IPS-20b (cell line): ENCODE results near the gene PAX8.

Experiments used
- H3K27ac ChIP-seq: one replicate; pipeline ENCODE4 v1.5.1; 2013; ENCODE audit warnings: low read length
- H3K27me3 ChIP-seq: 2 replicates; pipeline ENCODE4 v1.6.1; 2013; ENCODE audit warnings: mild to moderate bottlenecking, low read length, inconsistent platforms; ENCODE audit not compliant: insufficient read depth
- H3K36me3 ChIP-seq: 2 replicates; pipeline ENCODE4 v1.6.1; 2013; ENCODE audit warnings: low read depth, mild to moderate bottlenecking, inconsistent platforms, low read length, moderate library complexity; ENCODE audit not compliant: insufficient read depth
- H3K4me1 ChIP-seq: 2 replicates; pipeline ENCODE4 v1.6.1; 2013; ENCODE audit warnings: mild to moderate bottlenecking, control low read depth, inconsistent platforms, low read length, moderate library complexity; ENCODE audit not compliant: insufficient read depth
- H3K4me3 ChIP-seq: 2 replicates; pipeline ENCODE4 v1.5.1; 2013; ENCODE audit warnings: mild to moderate bottlenecking, low read length, inconsistent platforms
- H3K9ac ChIP-seq: 2 replicates; pipeline ENCODE4 v1.6.1; 2013; ENCODE audit warnings: low read depth, mild to moderate bottlenecking, inconsistent platforms, low read length, moderate library complexity
- H3K9me3 ChIP-seq: 2 replicates; pipeline ENCODE4 v1.6.1; 2013; ENCODE audit warnings: mild to moderate bottlenecking, low read depth, low read length, inconsistent platforms; ENCODE audit not compliant: insufficient read depth

Gene PAX8

GRCh38 chr2:113203217-113203530 is 75.5 kb downstream of the PAX8 start:
- Histone ChIP-seq H3K9me3 (no peaks in the 10 kb centered on the region), H3K4me1 (peaks cover 3% of the 10 kb centered on the region; the same call in 1 of the 2 replicates), H3K27ac (no peak overlapping the region), H3K36me3 (no peaks in the 10 kb centered on the region), H3K27me3 (peaks cover 4% of the 10 kb centered on the region; the same call in 1 of the 2 replicates), H3K9ac (no peak overlapping the region), H3K4me3 (no peak overlapping the region)

GRCh38 chr2:113202305-113203216 is 76.2 kb downstream of the PAX8 start:
- Histone ChIP-seq H3K9ac (no peak overlapping the region), H3K4me1 (peaks cover 3% of the 10 kb centered on the region; the same call in 1 of the 2 replicates), H3K4me3 (no peak overlapping the region), H3K27me3 (peaks cover 10% of the 10 kb centered on the region), H3K9me3 (no peaks in the 10 kb centered on the region), H3K36me3 (no peaks in the 10 kb centered on the region), H3K27ac (no peak overlapping the region)

- Histone ChIP-seq H3K27me3 (peaks cover 19% of the 10 kb centered on the region), H3K9ac (no peak overlapping the region), H3K4me1 (peaks cover 3% of the 10 kb centered on the region; the same call in 1 of the 2 replicates), H3K36me3 (no peaks in the 10 kb centered on the region), H3K9me3 (no peaks in the 10 kb centered on the region), H3K4me3 (no peak overlapping the region), H3K27ac (no peak overlapping the region)
These were observed 77.0 kb downstream of the PAX8 start for GRCh38 chr2:113201496-113202304.

- Histone ChIP-seq H3K9ac (no peak overlapping the region), H3K27ac (no peak overlapping the region), H3K4me3 (no peak overlapping the region), H3K9me3 (no peaks in the 10 kb centered on the region), H3K27me3 (peaks cover 22% of the 10 kb centered on the region), H3K36me3 (no peaks in the 10 kb centered on the region), H3K4me1 (peaks cover 3% of the 10 kb centered on the region; the same call in 1 of the 2 replicates)
These were observed 77.8 kb downstream of the PAX8 start for GRCh38 chr2:113200736-113201490.

- Histone ChIP-seq H3K9ac (no peak overlapping the region), H3K4me3 (no peak overlapping the region), H3K27ac (no peak overlapping the region), H3K4me1 (peaks cover 3% of the 10 kb centered on the region; the same call in 1 of the 2 replicates), H3K27me3 (peaks cover 22% of the 10 kb centered on the region), H3K9me3 (no peaks in the 10 kb centered on the region), H3K36me3 (no peaks in the 10 kb centered on the region)
These were observed 78.5 kb downstream of the PAX8 start for GRCh38 chr2:113200236-113200635.

GRCh38 chr2:113198790-113199612 is 79.7 kb downstream of the PAX8 start:
- no peak overlapping the region; the same call in 1 of the 2 replicates for H3K9ac ChIP-seq
- H3K27ac ChIP-seq: no peak overlapping the region

GRCh38 chr2:113198048-113198789 is 80.5 kb downstream of the PAX8 start:
- H3K36me3 ChIP-seq: no peaks in the 10 kb centered on the region
- peak overlapping the region; percentile 76; the same call in 1 of the 2 replicates for H3K4me3 ChIP-seq

More at GRCh38 chr2:113198790-113199612, 79.7 kb downstream of the PAX8 start:
- Histone ChIP-seq H3K9me3 (no peaks in the 10 kb centered on the region), H3K27me3 (peaks cover 22% of the 10 kb centered on the region), H3K4me3 (peak overlapping the region; percentile 76), H3K4me1 (peaks cover under 1% of the 10 kb centered on the region; the same call in 1 of the 2 replicates), H3K36me3 (no peaks in the 10 kb centered on the region)

GRCh38 chr2:113197347-113198047 is 81.2 kb downstream of the PAX8 start:
- Histone ChIP-seq H3K27ac (no peak overlapping the region), H3K4me1 (no peaks in the 10 kb centered on the region), H3K4me3 (no peak overlapping the region), H3K27me3 (peaks cover 22% of the 10 kb centered on the region), H3K9me3 (no peaks in the 10 kb centered on the region), H3K9ac (no peak overlapping the region), H3K36me3 (no peaks in the 10 kb centered on the region)

More at GRCh38 chr2:113198048-113198789, 80.5 kb downstream of the PAX8 start:
- Histone ChIP-seq H3K27me3 (peaks cover 22% of the 10 kb centered on the region), H3K4me1 (no peaks in the 10 kb centered on the region), H3K27ac (no peak overlapping the region), H3K9me3 (no peaks in the 10 kb centered on the region), H3K9ac (no peak overlapping the region; the same call in 1 of the 2 replicates)

GRCh38 chr2:113196839-113197238 is 81.9 kb downstream of the PAX8 start:
- H3K36me3 ChIP-seq: no peaks in the 10 kb centered on the region
- no peaks in the 10 kb centered on the region for H3K4me1 ChIP-seq

More at GRCh38 chr2:113196839-113197238, 81.9 kb downstream of the PAX8 start:
- Histone ChIP-seq H3K27me3 (peaks cover 22% of the 10 kb centered on the region), H3K27ac (no peak overlapping the region), H3K9me3 (no peaks in the 10 kb centered on the region), H3K4me3 (no peak overlapping the region), H3K9ac (no peak overlapping the region)
